Measurements from ENCODE around the gene NDEL1. TPM values are rescaled to one million over a fixed set of nuclear protein-coding genes. Genes with fewer than 3 reads are reported as not detected.

The NDEL1 gene
- total RNA-seq, 1 experiment from 2014 or later, result 39.2 TPM

DNA sequence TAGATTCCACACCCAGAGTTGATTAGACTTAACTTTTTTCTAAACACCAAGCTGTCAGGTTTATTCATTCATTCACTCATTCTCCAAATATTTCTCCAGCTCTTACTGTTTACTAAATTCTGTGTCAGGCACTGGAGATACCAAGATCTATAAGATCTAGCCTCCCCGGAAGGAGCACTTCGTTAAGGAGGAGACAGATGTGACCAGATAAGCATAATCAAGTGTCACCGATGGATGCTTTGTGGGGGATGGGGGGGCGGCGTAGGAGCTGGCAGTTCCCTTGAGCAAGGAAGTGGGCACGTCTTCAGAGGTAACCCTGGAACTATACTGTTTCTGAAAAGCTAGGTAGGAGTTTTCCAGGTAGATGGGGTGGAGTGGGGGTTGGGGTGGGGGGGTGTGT lies 48.8 kb upstream of the NDEL1 start:
- H3K4me3 ChIP-seq (replicated peaks in 1 of 2; ENCODE audit: low read depth in 1 of 2, low read length in 2 of 2), result no peak overlapping the region
- intact Hi-C loops (cut with micrococcal nuclease), result loop anchor here (10.0 kb wide), 2 partner anchors 262 to 508 kb away; partner anchors contain the start of gene HES7
- H4K20me1 ChIP-seq (ENCODE audit: insufficient read depth), result no peaks in the 10 kb centered on the region
- H3K9me3 ChIP-seq (ENCODE audit: control insufficient read depth in 1 of 2, insufficient read depth in 1 of 2, low read depth in 1 of 2, low read length in 2 of 2), result no peaks in the 10 kb centered on the region
- CTCF ChIA-PET, result interaction anchor here (0.9 kb wide), 1 partner anchor 359 kb away, joined by 4 read pairs; no protein-coding TSS in a partner anchor
- POLR2A ChIA-PET, result interaction anchor here (0.5 kb wide), 1 partner anchor 251 kb away, joined by 4 read pairs; no protein-coding TSS in a partner anchor
- H2AFZ ChIP-seq (ENCODE audit: low read depth, low read length, poor library complexity, severe bottlenecking), result no peak overlapping the region
- DNase-seq (ENCODE audit: low read depth, low spot score) (no peak), ATAC-seq (no peak)
- H3K79me2 ChIP-seq (ENCODE audit: insufficient read depth, low read length), result peaks cover 18% of the 10 kb centered on the region
- no TSS peak for BruUV-seq (replicated peaks)
- no peaks in the 10 kb centered on the region for H3K9me2 ChIP-seq (ENCODE audit: insufficient read depth)
- H3K4me1 ChIP-seq (ENCODE audit: control insufficient read depth in 1 of 2, insufficient read depth in 2 of 2, low read length in 2 of 2), result peaks cover 10 to 26% of the 10 kb centered on the region in 2 experiments
- H3K27ac ChIP-seq (ENCODE audit: low read depth, low read length), result no peak overlapping the region
- no peak overlapping the region for H3K4me2 ChIP-seq (ENCODE audit: low read length)
- RAD21 ChIA-PET (ENCODE audit: low non-redundant PET in 1 of 2, low total read pairs in 2 of 2, uncharacterized antibody in 2 of 2, unreplicated experiment in 2 of 2), result no interaction called here
- no peak overlapping the region for H3K9ac ChIP-seq (ENCODE audit: low read length)
- no peaks in the 10 kb centered on the region for H3K27me3 ChIP-seq (ENCODE audit: insufficient read depth, low read length)
- TF ChIP-seq SIN3A (IDR thresholded peaks at IDR 0.05; ENCODE audit: low read depth) (no peak), POLR2AphosphoS5 (IDR thresholded peaks at IDR 0.05; ENCODE audit: low read depth, low read length) (no peak), CEBPB (IDR thresholded peaks at IDR 0.05; ENCODE audit: low read depth) (no peak), CBX3 (IDR thresholded peaks at IDR 0.05; ENCODE audit: low read depth) (no peak), POLR2A (IDR thresholded peaks at IDR 0.05; ENCODE audit: borderline replicate concordance, extremely low read depth, insufficient read depth, insufficient read length) (no peak), SP1 (IDR thresholded peaks at IDR 0.05; ENCODE audit: low read depth) (no peak), RAD21 (IDR thresholded peaks at IDR 0.05; ENCODE audit: low read depth) (no peak), YY1 (IDR thresholded peaks at IDR 0.05; ENCODE audit: extremely low read depth, insufficient replicate concordance, low read depth, low read length) (no peak), FOSL1 (IDR thresholded peaks at IDR 0.05; ENCODE audit: low read depth) (no peak), SRF (IDR thresholded peaks at IDR 0.05; ENCODE audit: low read depth) (no peak), ZNF274 (IDR thresholded peaks at IDR 0.05; ENCODE audit: low read depth, low read length) (no peak), EZH2phosphoT487 (IDR thresholded peaks at IDR 0.05; ENCODE audit: borderline replicate concordance) (no peak), JUND (IDR thresholded peaks at IDR 0.05) (no peak)
- TF ChIP-seq, protein P1, sequence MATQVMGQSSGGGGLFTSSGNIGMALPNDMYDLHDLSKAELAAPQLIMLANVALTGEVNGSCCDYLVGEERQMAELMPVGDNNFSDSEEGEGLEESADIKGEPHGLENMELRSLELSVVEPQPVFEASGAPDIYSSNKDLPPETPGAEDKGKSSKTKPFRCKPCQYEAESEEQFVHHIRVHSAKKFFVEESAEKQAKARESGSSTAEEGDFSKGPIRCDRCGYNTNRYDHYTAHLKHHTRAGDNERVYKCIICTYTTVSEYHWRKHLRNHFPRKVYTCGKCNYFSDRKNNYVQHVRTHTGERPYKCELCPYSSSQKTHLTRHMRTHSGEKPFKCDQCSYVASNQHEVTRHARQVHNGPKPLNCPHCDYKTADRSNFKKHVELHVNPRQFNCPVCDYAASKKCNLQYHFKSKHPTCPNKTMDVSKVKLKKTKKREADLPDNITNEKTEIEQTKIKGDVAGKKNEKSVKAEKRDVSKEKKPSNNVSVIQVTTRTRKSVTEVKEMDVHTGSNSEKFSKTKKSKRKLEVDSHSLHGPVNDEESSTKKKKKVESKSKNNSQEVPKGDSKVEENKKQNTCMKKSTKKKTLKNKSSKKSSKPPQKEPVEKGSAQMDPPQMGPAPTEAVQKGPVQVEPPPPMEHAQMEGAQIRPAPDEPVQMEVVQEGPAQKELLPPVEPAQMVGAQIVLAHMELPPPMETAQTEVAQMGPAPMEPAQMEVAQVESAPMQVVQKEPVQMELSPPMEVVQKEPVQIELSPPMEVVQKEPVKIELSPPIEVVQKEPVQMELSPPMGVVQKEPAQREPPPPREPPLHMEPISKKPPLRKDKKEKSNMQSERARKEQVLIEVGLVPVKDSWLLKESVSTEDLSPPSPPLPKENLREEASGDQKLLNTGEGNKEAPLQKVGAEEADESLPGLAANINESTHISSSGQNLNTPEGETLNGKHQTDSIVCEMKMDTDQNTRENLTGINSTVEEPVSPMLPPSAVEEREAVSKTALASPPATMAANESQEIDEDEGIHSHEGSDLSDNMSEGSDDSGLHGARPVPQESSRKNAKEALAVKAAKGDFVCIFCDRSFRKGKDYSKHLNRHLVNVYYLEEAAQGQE (IDR thresholded peaks at IDR 0.05; ENCODE audit: low read depth), result no peak
- TF ChIP-seq, protein P2, sequence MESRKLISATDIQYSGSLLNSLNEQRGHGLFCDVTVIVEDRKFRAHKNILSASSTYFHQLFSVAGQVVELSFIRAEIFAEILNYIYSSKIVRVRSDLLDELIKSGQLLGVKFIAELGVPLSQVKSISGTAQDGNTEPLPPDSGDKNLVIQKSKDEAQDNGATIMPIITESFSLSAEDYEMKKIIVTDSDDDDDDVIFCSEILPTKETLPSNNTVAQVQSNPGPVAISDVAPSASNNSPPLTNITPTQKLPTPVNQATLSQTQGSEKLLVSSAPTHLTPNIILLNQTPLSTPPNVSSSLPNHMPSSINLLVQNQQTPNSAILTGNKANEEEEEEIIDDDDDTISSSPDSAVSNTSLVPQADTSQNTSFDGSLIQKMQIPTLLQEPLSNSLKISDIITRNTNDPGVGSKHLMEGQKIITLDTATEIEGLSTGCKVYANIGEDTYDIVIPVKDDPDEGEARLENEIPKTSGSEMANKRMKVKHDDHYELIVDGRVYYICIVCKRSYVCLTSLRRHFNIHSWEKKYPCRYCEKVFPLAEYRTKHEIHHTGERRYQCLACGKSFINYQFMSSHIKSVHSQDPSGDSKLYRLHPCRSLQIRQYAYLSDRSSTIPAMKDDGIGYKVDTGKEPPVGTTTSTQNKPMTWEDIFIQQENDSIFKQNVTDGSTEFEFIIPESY (IDR thresholded peaks at IDR 0.05; ENCODE audit: extremely low read depth, insufficient replicate concordance, low read length), result no peak
- peaks cover 4 to 7% of the 10 kb centered on the region in 2 experiments; a peak in 2 of 4 replicates for H3K36me3 ChIP-seq (ENCODE audit: control insufficient read depth in 1 of 2, insufficient read depth in 2 of 2, low read length in 2 of 2)

Measured in HCT116 (cell line).